GM23338 (cell line): ENCODE measurements around the gene GRM5. TPM values are rescaled to one million over a fixed set of nuclear protein-coding genes. Genes with fewer than 3 reads are reported as not detected.

Experiments used
- ATAC-seq: fragments of 200-7000 bp; cut with Tn5 transposase; 3 replicates; pipeline ENCODE4 v1.9.1; 2020
- DNase-seq: peaks from one replicate; pipeline ENCODE4 v3.0.0-alpha.2; 2015; ENCODE audit warnings: low spot score
- H2AFZ ChIP-seq: fragments of 200-600 bp; sonication (generic); 2 replicates; pipeline ENCODE4 v1.8.0; 2016; ENCODE audit warnings: antibody characterized with exemption, mild to moderate bottlenecking, moderate library complexity
- H3F3A ChIP-seq: fragments of 200-600 bp; sonication (generic); replicated peaks from 2 replicates; pipeline ENCODE4 v1.8.0; 2017; ENCODE audit warnings: antibody characterized with exemption, mixed run types, low read depth
- H3K27ac ChIP-seq: fragments of 200-600 bp; sonication (generic); 2 replicates; pipeline ENCODE4 v1.6.1; 2016; ENCODE audit warnings: low read depth
- H3K27me3 ChIP-seq: fragments of 200-600 bp; sonication (generic); 2 replicates; pipeline ENCODE4 v1.8.0; 2016; ENCODE audit warnings: mild to moderate bottlenecking, mixed run types, moderate library complexity; ENCODE audit not compliant: insufficient read depth
- H3K36me3 ChIP-seq: fragments of 200-600 bp; sonication (generic); 2 replicates; pipeline ENCODE4 v1.8.0; 2016; ENCODE audit warnings: mild to moderate bottlenecking; ENCODE audit not compliant: insufficient read depth
- H3K4me1 ChIP-seq: fragments of 200-600 bp; sonication (generic); 2 replicates; pipeline ENCODE4 v1.8.0; 2016; ENCODE audit warnings: mild to moderate bottlenecking, moderate library complexity; ENCODE audit not compliant: insufficient read depth
- H3K4me2 ChIP-seq: fragments of 200-600 bp; sonication (generic); 2 replicates; pipeline ENCODE4 v1.7.1; 2017; ENCODE audit warnings: mixed run types
- H3K4me3 ChIP-seq: fragments of 200-600 bp; sonication (generic); 2 replicates; pipeline ENCODE4 v1.6.1; 2016; ENCODE audit warnings: mixed run types
- H3K79me2 ChIP-seq: fragments of 200-600 bp; sonication (generic); replicated peaks from 2 replicates; pipeline ENCODE4 v1.8.0; 2017; ENCODE audit warnings: mild to moderate bottlenecking; ENCODE audit not compliant: insufficient read depth
- H3K9me2 ChIP-seq: fragments of 200-600 bp; sonication (generic); 2 replicates; pipeline ENCODE4 v1.8.0; 2017; ENCODE audit not compliant: insufficient read depth
- H4K20me1 ChIP-seq: fragments of 200-600 bp; sonication (generic); replicated peaks from 2 replicates; pipeline ENCODE4 v1.8.0; 2017; ENCODE audit warnings: mild to moderate bottlenecking; ENCODE audit not compliant: insufficient read depth
- H3K27ac Mint-ChIP-seq: 2 replicates; pipeline ENCODE4 v1.8.0; 2020; ENCODE audit warnings: inconsistent platforms, mild to moderate bottlenecking, moderate library complexity, mixed read lengths
- H3K27me3 Mint-ChIP-seq: 3 replicates; pipeline ENCODE4 v1.8.0; 2022; ENCODE audit warnings: low read depth, mild to moderate bottlenecking, moderate library complexity, mixed read lengths, inconsistent platforms; ENCODE audit not compliant: insufficient read depth, poor library complexity
- H3K36me3 Mint-ChIP-seq: 3 replicates; pipeline ENCODE4 v1.8.0; 2021; ENCODE audit warnings: low read depth, mild to moderate bottlenecking, inconsistent platforms, moderate library complexity, mixed read lengths
- H3K4me1 Mint-ChIP-seq: 3 replicates; pipeline ENCODE4 v1.8.0; 2020; ENCODE audit warnings: mild to moderate bottlenecking, inconsistent platforms, mixed read lengths
- H3K4me3 Mint-ChIP-seq: 3 replicates; pipeline ENCODE4 v1.8.0; 2021; ENCODE audit warnings: moderate library complexity, mild to moderate bottlenecking, inconsistent platforms, mixed read lengths
- H3K9me3 Mint-ChIP-seq: 3 replicates; pipeline ENCODE4 v1.8.0; 2020; ENCODE audit warnings: moderate library complexity, mild to moderate bottlenecking, inconsistent platforms, mixed read lengths
- CREB1 ChIP-seq: fragments of 250-450 bp; sonication (Bioruptor Pico); IDR thresholded peaks from 2 replicates; pipeline ENCODE4 v1.5.0; 2020; ENCODE audit warnings: low read depth, mild to moderate bottlenecking, moderate library complexity
- EZH2 ChIP-seq: fragments of 200-600 bp; sonication (generic); IDR thresholded peaks from one replicate; pipeline ENCODE4 v1.8.0; 2017; ENCODE audit warnings: antibody characterized with exemption, mild to moderate bottlenecking, low read depth; ENCODE audit not compliant: unreplicated experiment
- EZH2phosphoT487 ChIP-seq: fragments of 200-600 bp; sonication (generic); IDR thresholded peaks from one replicate; pipeline ENCODE4 v1.8.1; 2018; ENCODE audit warnings: antibody characterized with exemption; ENCODE audit not compliant: unreplicated experiment
- JUNB ChIP-seq: IDR thresholded peaks from one replicate; pipeline ENCODE4 v1.6.1; 2016; ENCODE audit warnings: antibody characterized with exemption; ENCODE audit not compliant: unreplicated experiment
- NANOG ChIP-seq: IDR thresholded peaks from 2 replicates; pipeline ENCODE4 v1.6.1; 2016; ENCODE audit warnings: antibody characterized with exemption, borderline replicate concordance
- POLR2AphosphoS5 ChIP-seq: IDR thresholded peaks from 2 replicates; pipeline ENCODE4 v1.6.1; 2016; ENCODE audit warnings: antibody characterized with exemption, low read depth
- STAT1 ChIP-seq: IDR thresholded peaks from one replicate; pipeline ENCODE4 v1.6.1; 2016; ENCODE audit warnings: antibody characterized with exemption; ENCODE audit not compliant: unreplicated experiment
- ZNF114 ChIP-seq: fragments of 250-450 bp; sonication (Bioruptor Pico); IDR thresholded peaks from 2 replicates; pipeline ENCODE4 v1.5.0; 2020; ENCODE audit warnings: mild to moderate bottlenecking, moderate library complexity
- ZNF331 ChIP-seq: fragments of 250-450 bp; sonication (Bioruptor Pico); IDR thresholded peaks from 2 replicates; pipeline ENCODE4 v1.5.0; 2020; ENCODE audit warnings: low read depth, mild to moderate bottlenecking, moderate library complexity
- polyA plus RNA-seq: library from polyadenylated mRNA; unstranded; fragments of >200 nt; fragmentation: Nextera tagmentation; extraction: Ambion mirVana; gene quantifications from 2 replicates; pipeline ENCODE4 v1.2.1, GENCODE V29; 2016
- total RNA-seq: library from RNA; depleted of rRNA; stranded (reverse); fragments of >200 nt; shearing (Covaris generic); gene quantifications from 2 replicates; pipeline ENCODE4 v1.2.3, GENCODE V29; 2014
- TF ChIP-seq, protein P1 (sequence below), 2 experiments: fragments of 200-600 bp in 1 of 2; sonication (generic) in 1 of 2; conservative IDR thresholded peaks; 2 replicates each; pipeline versions ENCODE4 v1.5.1 to v1.6.1; 2016 to 2017; ENCODE audit warnings: antibody characterized with exemption in 2 of 2, low read depth in 2 of 2, mild to moderate bottlenecking in 2 of 2, moderate library complexity in 1 of 2
- TF ChIP-seq, protein P2 (sequence below): fragments of 250-450 bp; sonication (Bioruptor Pico); IDR thresholded peaks from 2 replicates; pipeline ENCODE4 v1.5.0; 2020; ENCODE audit warnings: mild to moderate bottlenecking, moderate library complexity
- TF ChIP-seq, protein P3 (sequence below): IDR thresholded peaks from one replicate; pipeline ENCODE4 v1.6.1; 2018; ENCODE audit warnings: antibody characterized with exemption; ENCODE audit not compliant: unreplicated experiment
- TF ChIP-seq, protein P4 (sequence below): IDR thresholded peaks from 2 replicates; pipeline ENCODE4 v1.6.1; 2016; ENCODE audit warnings: antibody characterized with exemption

GRM5 gene
- total and polyA plus RNA-seq, 2 experiments from 2014 or later = 0.23 to 0.45 TPM

- ATAC-seq = no peak
- H3K27me3 ChIP-seq = peaks cover 56% of the 10 kb centered on the region
- no peak overlapping the region for H3K4me3 Mint-ChIP-seq
These were observed 1.5 kb upstream of the GRM5 start for GRCh38 chr11:89067264-89067663.

More at GRCh38 chr11:89067264-89067663, 1.5 kb upstream of the GRM5 start:
- TF ChIP-seq, protein P1, sequence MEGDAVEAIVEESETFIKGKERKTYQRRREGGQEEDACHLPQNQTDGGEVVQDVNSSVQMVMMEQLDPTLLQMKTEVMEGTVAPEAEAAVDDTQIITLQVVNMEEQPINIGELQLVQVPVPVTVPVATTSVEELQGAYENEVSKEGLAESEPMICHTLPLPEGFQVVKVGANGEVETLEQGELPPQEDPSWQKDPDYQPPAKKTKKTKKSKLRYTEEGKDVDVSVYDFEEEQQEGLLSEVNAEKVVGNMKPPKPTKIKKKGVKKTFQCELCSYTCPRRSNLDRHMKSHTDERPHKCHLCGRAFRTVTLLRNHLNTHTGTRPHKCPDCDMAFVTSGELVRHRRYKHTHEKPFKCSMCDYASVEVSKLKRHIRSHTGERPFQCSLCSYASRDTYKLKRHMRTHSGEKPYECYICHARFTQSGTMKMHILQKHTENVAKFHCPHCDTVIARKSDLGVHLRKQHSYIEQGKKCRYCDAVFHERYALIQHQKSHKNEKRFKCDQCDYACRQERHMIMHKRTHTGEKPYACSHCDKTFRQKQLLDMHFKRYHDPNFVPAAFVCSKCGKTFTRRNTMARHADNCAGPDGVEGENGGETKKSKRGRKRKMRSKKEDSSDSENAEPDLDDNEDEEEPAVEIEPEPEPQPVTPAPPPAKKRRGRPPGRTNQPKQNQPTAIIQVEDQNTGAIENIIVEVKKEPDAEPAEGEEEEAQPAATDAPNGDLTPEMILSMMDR (conservative IDR thresholded peaks at IDR 0.05; ENCODE audit: low read depth in 2 of 2) = no peak
- TF ChIP-seq, protein P2, sequence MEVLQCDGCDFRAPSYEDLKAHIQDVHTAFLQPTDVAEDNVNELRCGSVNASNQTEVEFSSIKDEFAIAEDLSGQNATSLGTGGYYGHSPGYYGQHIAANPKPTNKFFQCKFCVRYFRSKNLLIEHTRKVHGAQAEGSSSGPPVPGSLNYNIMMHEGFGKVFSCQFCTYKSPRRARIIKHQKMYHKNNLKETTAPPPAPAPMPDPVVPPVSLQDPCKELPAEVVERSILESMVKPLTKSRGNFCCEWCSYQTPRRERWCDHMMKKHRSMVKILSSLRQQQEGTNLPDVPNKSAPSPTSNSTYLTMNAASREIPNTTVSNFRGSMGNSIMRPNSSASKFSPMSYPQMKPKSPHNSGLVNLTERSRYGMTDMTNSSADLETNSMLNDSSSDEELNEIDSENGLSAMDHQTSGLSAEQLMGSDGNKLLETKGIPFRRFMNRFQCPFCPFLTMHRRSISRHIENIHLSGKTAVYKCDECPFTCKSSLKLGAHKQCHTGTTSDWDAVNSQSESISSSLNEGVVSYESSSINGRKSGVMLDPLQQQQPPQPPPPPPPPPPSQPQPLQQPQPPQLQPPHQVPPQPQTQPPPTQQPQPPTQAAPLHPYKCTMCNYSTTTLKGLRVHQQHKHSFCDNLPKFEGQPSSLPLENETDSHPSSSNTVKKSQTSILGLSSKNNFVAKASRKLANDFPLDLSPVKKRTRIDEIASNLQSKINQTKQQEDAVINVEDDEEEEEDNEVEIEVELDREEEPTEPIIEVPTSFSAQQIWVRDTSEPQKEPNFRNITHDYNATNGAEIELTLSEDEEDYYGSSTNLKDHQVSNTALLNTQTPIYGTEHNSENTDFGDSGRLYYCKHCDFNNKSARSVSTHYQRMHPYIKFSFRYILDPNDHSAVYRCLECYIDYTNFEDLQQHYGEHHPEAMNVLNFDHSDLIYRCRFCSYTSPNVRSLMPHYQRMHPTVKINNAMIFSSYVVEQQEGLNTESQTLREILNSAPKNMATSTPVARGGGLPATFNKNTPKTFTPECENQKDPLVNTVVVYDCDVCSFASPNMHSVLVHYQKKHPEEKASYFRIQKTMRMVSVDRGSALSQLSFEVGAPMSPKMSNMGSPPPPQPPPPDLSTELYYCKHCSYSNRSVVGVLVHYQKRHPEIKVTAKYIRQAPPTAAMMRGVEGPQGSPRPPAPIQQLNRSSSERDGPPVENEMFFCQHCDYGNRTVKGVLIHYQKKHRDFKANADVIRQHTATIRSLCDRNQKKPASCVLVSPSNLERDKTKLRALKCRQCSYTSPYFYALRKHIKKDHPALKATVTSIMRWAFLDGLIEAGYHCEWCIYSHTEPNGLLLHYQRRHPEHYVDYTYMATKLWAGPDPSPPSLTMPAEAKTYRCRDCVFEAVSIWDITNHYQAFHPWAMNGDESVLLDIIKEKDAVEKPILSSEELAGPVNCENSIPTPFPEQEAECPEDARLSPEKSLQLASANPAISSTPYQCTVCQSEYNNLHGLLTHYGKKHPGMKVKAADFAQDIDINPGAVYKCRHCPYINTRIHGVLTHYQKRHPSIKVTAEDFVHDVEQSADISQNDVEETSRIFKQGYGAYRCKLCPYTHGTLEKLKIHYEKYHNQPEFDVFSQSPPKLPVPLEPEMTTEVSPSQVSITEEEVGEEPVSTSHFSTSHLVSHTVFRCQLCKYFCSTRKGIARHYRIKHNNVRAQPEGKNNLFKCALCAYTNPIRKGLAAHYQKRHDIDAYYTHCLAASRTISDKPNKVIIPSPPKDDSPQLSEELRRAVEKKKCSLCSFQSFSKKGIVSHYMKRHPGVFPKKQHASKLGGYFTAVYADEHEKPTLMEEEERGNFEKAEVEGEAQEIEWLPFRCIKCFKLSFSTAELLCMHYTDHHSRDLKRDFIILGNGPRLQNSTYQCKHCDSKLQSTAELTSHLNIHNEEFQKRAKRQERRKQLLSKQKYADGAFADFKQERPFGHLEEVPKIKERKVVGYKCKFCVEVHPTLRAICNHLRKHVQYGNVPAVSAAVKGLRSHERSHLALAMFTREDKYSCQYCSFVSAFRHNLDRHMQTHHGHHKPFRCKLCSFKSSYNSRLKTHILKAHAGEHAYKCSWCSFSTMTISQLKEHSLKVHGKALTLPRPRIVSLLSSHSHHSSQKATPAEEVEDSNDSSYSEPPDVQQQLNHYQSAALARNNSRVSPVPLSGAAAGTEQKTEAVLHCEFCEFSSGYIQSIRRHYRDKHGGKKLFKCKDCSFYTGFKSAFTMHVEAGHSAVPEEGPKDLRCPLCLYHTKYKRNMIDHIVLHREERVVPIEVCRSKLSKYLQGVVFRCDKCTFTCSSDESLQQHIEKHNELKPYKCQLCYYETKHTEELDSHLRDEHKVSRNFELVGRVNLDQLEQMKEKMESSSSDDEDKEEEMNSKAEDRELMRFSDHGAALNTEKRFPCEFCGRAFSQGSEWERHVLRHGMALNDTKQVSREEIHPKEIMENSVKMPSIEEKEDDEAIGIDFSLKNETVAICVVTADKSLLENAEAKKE (CRISPR knock-in tag) = no peak
- TF ChIP-seq EZH2phosphoT487 (no peak), ZNF114 (CRISPR knock-in tag) (no peak), ZNF331 (CRISPR knock-in tag) (no peak), POLR2AphosphoS5 (no peak), EZH2 (no peak), JUNB (no peak), CREB1 (CRISPR knock-in tag) (no peak), STAT1 (no peak), NANOG (no peak)
- TF ChIP-seq, protein P3, sequence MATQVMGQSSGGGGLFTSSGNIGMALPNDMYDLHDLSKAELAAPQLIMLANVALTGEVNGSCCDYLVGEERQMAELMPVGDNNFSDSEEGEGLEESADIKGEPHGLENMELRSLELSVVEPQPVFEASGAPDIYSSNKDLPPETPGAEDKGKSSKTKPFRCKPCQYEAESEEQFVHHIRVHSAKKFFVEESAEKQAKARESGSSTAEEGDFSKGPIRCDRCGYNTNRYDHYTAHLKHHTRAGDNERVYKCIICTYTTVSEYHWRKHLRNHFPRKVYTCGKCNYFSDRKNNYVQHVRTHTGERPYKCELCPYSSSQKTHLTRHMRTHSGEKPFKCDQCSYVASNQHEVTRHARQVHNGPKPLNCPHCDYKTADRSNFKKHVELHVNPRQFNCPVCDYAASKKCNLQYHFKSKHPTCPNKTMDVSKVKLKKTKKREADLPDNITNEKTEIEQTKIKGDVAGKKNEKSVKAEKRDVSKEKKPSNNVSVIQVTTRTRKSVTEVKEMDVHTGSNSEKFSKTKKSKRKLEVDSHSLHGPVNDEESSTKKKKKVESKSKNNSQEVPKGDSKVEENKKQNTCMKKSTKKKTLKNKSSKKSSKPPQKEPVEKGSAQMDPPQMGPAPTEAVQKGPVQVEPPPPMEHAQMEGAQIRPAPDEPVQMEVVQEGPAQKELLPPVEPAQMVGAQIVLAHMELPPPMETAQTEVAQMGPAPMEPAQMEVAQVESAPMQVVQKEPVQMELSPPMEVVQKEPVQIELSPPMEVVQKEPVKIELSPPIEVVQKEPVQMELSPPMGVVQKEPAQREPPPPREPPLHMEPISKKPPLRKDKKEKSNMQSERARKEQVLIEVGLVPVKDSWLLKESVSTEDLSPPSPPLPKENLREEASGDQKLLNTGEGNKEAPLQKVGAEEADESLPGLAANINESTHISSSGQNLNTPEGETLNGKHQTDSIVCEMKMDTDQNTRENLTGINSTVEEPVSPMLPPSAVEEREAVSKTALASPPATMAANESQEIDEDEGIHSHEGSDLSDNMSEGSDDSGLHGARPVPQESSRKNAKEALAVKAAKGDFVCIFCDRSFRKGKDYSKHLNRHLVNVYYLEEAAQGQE = no peak
- TF ChIP-seq, protein P4, sequence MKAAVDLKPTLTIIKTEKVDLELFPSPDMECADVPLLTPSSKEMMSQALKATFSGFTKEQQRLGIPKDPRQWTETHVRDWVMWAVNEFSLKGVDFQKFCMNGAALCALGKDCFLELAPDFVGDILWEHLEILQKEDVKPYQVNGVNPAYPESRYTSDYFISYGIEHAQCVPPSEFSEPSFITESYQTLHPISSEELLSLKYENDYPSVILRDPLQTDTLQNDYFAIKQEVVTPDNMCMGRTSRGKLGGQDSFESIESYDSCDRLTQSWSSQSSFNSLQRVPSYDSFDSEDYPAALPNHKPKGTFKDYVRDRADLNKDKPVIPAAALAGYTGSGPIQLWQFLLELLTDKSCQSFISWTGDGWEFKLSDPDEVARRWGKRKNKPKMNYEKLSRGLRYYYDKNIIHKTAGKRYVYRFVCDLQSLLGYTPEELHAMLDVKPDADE = no peak
- Histone ChIP-seq H3F3A (no peaks in the 10 kb centered on the region), H3K4me2 (no peak overlapping the region), H3K79me2 (no peaks in the 10 kb centered on the region), H4K20me1 (no peaks in the 10 kb centered on the region), H3K9me2 (no peaks in the 10 kb centered on the region), H3K4me3 (no peak overlapping the region), H3K27ac (no peak overlapping the region), H3K36me3 (no peaks in the 10 kb centered on the region), H2AFZ (no peak overlapping the region), H3K4me1 (0 out of 2 replicates have a peak, but pooled peaks cover 9% of the 10 kb centered on the region)
- Mint-ChIP-seq H3K9me3 (no peaks in the 10 kb centered on the region; the same call in 2 of the 3 replicates), H3K27me3 (peaks cover 43% of the 10 kb centered on the region), H3K4me1 (peaks cover 25% of the 10 kb centered on the region; the same call in 2 of the 3 replicates), H3K36me3 (no peaks in the 10 kb centered on the region), H3K27ac (no peak overlapping the region)
- DNase-seq = no peak
